ENCODE data around the gene C10orf62. TPM values are rescaled to one million over a fixed set of nuclear protein-coding genes. Genes with fewer than 3 reads are reported as not detected.

Gene C10orf62
- total and polyA plus RNA-seq, 2 donors (not counting 3 experiments of a cell fraction or from before 2014, with no cell fraction given): not detected

DNA sequence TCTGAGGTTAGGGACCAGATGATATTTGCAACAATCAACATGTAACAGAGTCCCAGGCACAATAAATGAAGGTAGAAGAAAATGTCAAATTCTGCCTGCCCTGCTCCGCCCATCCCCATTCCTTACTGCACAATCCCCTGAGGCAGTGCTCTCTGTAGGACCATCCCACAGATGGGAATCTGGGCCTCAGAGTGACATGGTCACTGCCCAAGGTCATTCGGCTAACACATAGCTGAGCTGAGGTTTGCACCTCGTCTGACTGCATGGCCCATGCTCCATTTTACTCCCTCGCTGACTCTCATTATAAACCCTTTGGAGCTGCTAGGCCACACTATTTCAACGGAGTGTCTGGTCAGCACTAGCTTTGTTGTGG lies 4.1 kb upstream of the C10orf62 start:
- Histone ChIP-seq H2AFZ (ENCODE audit: low read depth, low read length) (no peak overlapping the region), H3K4me1 (ENCODE audit: control insufficient read depth, extremely low read depth, insufficient read depth, low read length) (no peaks in the 10 kb centered on the region), H3K27me3 (ENCODE audit: control insufficient read depth in 2 of 2, insufficient read depth in 2 of 2, low read length in 2 of 2) (no peaks in the 10 kb centered on the region), H3K4me2 (ENCODE audit: insufficient read depth, low read length) (no peak overlapping the region), H3K9ac (replicated peaks; ENCODE audit: extremely low read depth, insufficient read depth, low read length) (no peak overlapping the region), H3K79me2 (ENCODE audit: control insufficient read depth, insufficient read depth, low read length) (no peaks in the 10 kb centered on the region), H3K36me3 (ENCODE audit: control insufficient read depth in 2 of 2, extremely low read depth in 1 of 2, insufficient read depth in 2 of 2, low read length in 2 of 2) (no peaks in the 10 kb centered on the region), H3K27ac (ENCODE audit: insufficient read depth, low read depth, low read length) (no peak overlapping the region), H3K4me3 (replicated peaks in 1 of 3; ENCODE audit: insufficient read depth in 1 of 3, low read depth in 1 of 3, low read length in 3 of 3) (no peak overlapping the region), H4K20me1 (replicated peaks; ENCODE audit: control insufficient read depth, extremely low read depth, insufficient read depth, low read length) (no peaks in the 10 kb centered on the region), H3K9me1 (replicated peaks; ENCODE audit: control insufficient read depth, extremely low read depth, insufficient read depth, low read length) (no peaks in the 10 kb centered on the region), H3K9me3 (replicated peaks; ENCODE audit: control insufficient read depth, insufficient read depth, low read length) (no peaks in the 10 kb centered on the region)
- intact Hi-C loops (cut with micrococcal nuclease): no loop called here
- ChIA-PET CTCF (interaction anchor here (0.8 to 2.0 kb wide), 7 partner anchors 10 to 29 kb away, joined by 3 to 10 read pairs (median 5); partner anchors contain the start of gene ANKRD2), POLR2A (no interaction called here)
- no TSS peak for BruUV-seq (replicated peaks)
- TF ChIP-seq MYC (IDR thresholded peaks at IDR 0.05; ENCODE audit: low read depth, low read length) (no peak), FOS (IDR thresholded peaks at IDR 0.05; ENCODE audit: borderline replicate concordance, insufficient read depth, low read length) (no peak), EZH2 (IDR thresholded peaks at IDR 0.05; ENCODE audit: borderline replicate concordance, low read depth, low read length, severe bottlenecking) (no peak), JUN (IDR thresholded peaks at IDR 0.05; ENCODE audit: borderline replicate concordance, insufficient read depth, insufficient read length, low read depth) (no peak), POLR2A (IDR thresholded peaks at IDR 0.05; ENCODE audit: low read depth, low read length) (no peak), GATA2 (IDR thresholded peaks at IDR 0.05; ENCODE audit: insufficient read depth, insufficient read length, low read depth, low read length) (no peak), POLR2AphosphoS5 (IDR thresholded peaks at IDR 0.05; ENCODE audit: insufficient read depth, low read depth, low read length) (no peak)
- TF ChIP-seq, protein P1, sequence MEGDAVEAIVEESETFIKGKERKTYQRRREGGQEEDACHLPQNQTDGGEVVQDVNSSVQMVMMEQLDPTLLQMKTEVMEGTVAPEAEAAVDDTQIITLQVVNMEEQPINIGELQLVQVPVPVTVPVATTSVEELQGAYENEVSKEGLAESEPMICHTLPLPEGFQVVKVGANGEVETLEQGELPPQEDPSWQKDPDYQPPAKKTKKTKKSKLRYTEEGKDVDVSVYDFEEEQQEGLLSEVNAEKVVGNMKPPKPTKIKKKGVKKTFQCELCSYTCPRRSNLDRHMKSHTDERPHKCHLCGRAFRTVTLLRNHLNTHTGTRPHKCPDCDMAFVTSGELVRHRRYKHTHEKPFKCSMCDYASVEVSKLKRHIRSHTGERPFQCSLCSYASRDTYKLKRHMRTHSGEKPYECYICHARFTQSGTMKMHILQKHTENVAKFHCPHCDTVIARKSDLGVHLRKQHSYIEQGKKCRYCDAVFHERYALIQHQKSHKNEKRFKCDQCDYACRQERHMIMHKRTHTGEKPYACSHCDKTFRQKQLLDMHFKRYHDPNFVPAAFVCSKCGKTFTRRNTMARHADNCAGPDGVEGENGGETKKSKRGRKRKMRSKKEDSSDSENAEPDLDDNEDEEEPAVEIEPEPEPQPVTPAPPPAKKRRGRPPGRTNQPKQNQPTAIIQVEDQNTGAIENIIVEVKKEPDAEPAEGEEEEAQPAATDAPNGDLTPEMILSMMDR (IDR thresholded peaks at IDR 0.05; ENCODE audit: extremely low read depth in 1 of 2, insufficient read depth in 1 of 2, low read depth in 1 of 2, low read length in 2 of 2): no peak
- TF ChIP-seq, protein P2, sequence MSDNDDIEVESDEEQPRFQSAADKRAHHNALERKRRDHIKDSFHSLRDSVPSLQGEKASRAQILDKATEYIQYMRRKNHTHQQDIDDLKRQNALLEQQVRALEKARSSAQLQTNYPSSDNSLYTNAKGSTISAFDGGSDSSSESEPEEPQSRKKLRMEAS (IDR thresholded peaks at IDR 0.05; ENCODE audit: insufficient read depth, insufficient read length): no peak
- dilution Hi-C loops (cut with MboI; ENCODE audit: extremely low pct_ligation_motif_present, low sequenced_read_pairs): no loop called here
- DNase-seq (ENCODE audit: low read depth, low spot score) (no peak), FAIRE-seq (no peak)

Data from endothelial cell of umbilical vein (primary cell).